K562 treated with DMSO at 1 percent for 48 hours (cell line): ENCODE results near the gene WIPF1. TPM values are rescaled to one million over a fixed set of nuclear protein-coding genes. Genes with fewer than 3 reads are reported as not detected.

ENCODE experiments used
- total RNA-seq: library from RNA; unstranded; fragments of 300-600 nt; gene quantifications from 2 replicates; pipeline ENCODE4 v1.2.3, GENCODE V29; 2022; ENCODE audit warnings: low replicate concordance; ENCODE audit errors: extremely low read depth

WIPF1 gene, protein sequence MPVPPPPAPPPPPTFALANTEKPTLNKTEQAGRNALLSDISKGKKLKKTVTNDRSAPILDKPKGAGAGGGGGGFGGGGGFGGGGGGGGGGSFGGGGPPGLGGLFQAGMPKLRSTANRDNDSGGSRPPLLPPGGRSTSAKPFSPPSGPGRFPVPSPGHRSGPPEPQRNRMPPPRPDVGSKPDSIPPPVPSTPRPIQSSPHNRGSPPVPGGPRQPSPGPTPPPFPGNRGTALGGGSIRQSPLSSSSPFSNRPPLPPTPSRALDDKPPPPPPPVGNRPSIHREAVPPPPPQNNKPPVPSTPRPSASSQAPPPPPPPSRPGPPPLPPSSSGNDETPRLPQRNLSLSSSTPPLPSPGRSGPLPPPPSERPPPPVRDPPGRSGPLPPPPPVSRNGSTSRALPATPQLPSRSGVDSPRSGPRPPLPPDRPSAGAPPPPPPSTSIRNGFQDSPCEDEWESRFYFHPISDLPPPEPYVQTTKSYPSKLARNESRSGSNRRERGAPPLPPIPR
- total RNA-seq = not detected in 2 replicates

DNA sequence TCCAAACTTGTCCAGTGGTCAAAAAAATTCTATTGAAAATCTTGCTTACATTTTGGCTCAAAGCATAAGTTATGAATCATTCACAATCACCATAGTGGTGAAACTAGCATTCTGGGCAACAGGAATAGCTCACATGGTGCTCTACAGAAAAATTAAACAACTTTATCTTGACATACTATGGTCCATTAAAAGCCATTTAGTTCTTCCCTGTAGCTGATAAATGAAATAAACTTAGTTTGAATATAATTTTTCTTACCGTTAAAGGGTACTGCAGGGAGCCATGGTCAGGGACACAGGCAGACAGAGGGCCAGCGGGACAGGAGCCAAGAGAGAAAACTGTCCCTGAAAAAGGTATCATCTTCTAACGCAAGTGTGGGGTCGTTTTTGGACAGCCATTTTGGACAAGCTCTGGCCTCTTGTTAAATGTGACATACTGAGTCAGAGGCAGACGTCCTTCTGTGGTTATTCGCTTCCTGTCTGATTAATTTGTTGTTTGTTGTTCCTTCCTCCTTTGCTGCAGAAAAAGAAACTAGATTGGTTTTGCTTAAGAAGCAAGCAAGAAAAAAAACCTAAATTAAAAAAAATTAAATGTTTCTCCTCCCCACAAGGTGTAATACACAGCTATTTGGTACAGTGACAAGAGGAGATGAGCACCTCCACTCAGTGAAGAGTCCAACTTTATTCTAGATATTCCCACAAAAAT, at the start of gene WIPF1:
Gene WIPF1 (minus strand): TSS at position 460 of the 703 bp plus-strand sequence. CDS start 12,231 bp downstream, outside the sequence.

Other genes with a start within 250 kb of the WIPF1 start
- not detected in 2 replicates for gene SCRN3, start 202.1 kb downstream of the WIPF1 start, total RNA-seq
- not detected in 2 replicates for gene GPR155, start 110.8 kb downstream of the WIPF1 start, total RNA-seq
- gene CHRNA1, start 166.7 kb upstream of the WIPF1 start, total RNA-seq = not detected in 2 replicates